ENCODE data around the gene PLCB4.
"Not testable (repeated sequence)": the region's sequence is repeated elsewhere in the genome, so short reads cannot be mapped to it uniquely, and the experiment has no call there.

PLCB4 gene

DNA sequence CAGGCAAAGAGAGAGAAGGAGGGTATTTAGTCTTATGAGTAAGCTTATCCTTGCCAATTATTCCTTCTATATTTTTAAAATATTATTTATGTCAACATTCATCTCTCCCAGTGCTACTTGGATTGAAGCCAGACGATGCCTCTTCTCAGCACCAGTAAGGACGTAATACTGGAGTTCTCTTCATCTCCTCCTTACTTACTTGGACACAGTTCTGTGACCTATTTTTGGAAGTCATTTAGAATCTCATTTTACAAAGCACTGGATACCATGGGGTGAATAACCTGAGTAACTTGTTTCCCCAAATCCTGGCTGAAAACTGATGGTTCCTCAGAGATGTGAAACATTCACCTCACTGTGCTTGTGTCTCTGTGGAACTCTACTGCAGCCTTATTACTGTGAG is 308.1 kb downstream of the PLCB4 start (continued):
- TF ChIP-seq, protein P1, sequence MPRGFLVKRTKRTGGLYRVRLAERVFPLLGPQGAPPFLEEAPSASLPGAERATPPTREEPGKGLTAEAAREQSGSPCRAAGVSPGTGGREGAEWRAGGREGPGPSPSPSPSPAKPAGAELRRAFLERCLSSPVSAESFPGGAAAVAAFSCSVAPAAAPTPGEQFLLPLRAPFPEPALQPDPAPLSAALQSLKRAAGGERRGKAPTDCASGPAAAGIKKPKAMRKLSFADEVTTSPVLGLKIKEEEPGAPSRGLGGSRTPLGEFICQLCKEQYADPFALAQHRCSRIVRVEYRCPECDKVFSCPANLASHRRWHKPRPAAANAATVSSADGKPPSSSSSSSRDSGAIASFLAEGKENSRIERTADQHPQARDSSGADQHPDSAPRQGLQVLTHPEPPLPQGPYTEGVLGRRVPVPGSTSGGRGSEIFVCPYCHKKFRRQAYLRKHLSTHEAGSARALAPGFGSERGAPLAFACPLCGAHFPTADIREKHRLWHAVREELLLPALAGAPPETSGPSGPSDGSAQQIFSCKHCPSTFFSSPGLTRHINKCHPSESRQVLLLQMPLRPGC (tag by site-specific recombination; IDR thresholded peaks at IDR 0.05): no peak
- TF ChIP-seq, protein P2, sequence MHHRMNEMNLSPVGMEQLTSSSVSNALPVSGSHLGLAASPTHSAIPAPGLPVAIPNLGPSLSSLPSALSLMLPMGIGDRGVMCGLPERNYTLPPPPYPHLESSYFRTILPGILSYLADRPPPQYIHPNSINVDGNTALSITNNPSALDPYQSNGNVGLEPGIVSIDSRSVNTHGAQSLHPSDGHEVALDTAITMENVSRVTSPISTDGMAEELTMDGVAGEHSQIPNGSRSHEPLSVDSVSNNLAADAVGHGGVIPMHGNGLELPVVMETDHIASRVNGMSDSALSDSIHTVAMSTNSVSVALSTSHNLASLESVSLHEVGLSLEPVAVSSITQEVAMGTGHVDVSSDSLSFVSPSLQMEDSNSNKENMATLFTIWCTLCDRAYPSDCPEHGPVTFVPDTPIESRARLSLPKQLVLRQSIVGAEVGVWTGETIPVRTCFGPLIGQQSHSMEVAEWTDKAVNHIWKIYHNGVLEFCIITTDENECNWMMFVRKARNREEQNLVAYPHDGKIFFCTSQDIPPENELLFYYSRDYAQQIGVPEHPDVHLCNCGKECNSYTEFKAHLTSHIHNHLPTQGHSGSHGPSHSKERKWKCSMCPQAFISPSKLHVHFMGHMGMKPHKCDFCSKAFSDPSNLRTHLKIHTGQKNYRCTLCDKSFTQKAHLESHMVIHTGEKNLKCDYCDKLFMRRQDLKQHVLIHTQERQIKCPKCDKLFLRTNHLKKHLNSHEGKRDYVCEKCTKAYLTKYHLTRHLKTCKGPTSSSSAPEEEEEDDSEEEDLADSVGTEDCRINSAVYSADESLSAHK (tag by site-specific recombination; IDR thresholded peaks at IDR 0.05): no peak
- TF ChIP-seq ZNF600 (tag by site-specific recombination; IDR thresholded peaks at IDR 0.05): no peak
- no peak for TF ChIP-seq ZNF350 (tag by site-specific recombination; IDR thresholded peaks at IDR 0.05)
- no peak for TF ChIP-seq ZNF223 (tag by site-specific recombination; IDR thresholded peaks at IDR 0.05)
- TF ChIP-seq, protein P3, sequence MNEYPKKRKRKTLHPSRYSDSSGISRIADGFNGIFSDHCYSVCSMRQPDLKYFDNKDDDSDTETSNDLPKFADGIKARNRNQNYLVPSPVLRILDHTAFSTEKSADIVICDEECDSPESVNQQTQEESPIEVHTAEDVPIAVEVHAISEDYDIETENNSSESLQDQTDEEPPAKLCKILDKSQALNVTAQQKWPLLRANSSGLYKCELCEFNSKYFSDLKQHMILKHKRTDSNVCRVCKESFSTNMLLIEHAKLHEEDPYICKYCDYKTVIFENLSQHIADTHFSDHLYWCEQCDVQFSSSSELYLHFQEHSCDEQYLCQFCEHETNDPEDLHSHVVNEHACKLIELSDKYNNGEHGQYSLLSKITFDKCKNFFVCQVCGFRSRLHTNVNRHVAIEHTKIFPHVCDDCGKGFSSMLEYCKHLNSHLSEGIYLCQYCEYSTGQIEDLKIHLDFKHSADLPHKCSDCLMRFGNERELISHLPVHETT (tag by site-specific recombination; IDR thresholded peaks at IDR 0.05): no peak
- no peak for TF ChIP-seq HOXD13 (CRISPR knock-in tag; IDR thresholded peaks at IDR 0.05; ENCODE audit: borderline replicate concordance)
- no peak for TF ChIP-seq MEIS1 (CRISPR knock-in tag; IDR thresholded peaks at IDR 0.05; ENCODE audit: borderline replicate concordance)
- no peak for TF ChIP-seq ZFP37 (tag by site-specific recombination; IDR thresholded peaks at IDR 0.05)
- TF ChIP-seq ZNF548 (tag by site-specific recombination; IDR thresholded peaks at IDR 0.05): no peak
- no peak for TF ChIP-seq ZNF76 (tag by site-specific recombination; IDR thresholded peaks at IDR 0.05; ENCODE audit: borderline replicate concordance, low read depth)
- no peak for TF ChIP-seq SALL2 (tag by site-specific recombination; IDR thresholded peaks at IDR 0.05; ENCODE audit: borderline replicate concordance)
- TF ChIP-seq ZFHX2 (tag by site-specific recombination; conservative IDR thresholded peaks at IDR 0.05): no peak

DNA sequence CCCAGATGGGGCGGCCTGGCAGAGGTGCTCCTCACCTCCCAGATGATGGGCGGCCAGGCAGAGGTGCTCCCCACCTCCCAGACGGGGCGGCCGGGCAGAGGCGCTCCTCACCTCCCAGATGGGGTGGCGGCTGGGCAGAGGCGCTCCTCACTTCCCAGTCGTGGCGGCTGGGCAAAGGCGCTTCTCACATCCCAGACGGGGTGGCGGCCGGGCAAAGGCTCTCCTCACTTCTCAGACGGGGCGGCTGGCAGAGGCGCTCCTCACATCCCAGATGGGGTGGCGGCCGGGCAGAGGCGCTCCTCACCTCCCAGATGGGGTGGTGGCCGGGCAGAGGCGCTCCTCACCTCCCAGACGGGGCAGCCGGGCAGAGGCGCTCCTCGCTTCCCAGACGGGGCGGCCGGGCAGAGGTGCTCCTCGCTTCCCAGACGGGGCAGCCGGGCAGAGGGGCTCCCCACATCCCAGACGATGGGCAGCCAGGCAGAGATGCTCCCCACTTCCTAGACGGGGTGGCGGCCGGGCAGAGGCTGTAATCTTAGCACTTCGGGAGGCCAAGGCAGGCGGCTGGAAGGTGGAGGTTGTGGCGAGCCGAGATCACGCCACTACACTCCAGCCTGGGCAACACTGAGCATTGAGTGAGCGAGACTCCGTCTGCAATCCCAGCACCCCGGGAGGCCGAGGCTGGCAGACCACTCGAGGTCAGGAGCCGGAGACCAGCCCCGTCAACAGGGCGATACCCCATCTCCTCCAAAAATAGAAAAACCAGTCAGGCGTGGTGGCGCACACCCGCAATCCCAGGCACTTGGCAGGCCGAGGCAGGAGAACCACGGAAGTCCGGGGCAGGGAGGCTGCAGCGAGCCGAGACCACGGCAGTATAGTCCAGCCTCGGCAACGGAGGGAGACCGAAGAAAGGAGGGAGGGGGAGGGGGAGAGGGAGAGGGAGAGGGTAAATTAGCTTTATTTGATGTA is 316.7 kb downstream of the PLCB4 start:
- H3K9me3 ChIP-seq (ENCODE audit: control insufficient read depth, insufficient read depth, low read depth, low read length); H3K27ac ChIP-seq (ENCODE audit: extremely low read depth, low read depth, low read length); H3K4me3 ChIP-seq (ENCODE audit: low read depth, low read length); POLR2A ChIA-PET; H3K36me3 ChIP-seq (ENCODE audit: control insufficient read depth in 2 of 2, insufficient read depth in 1 of 2, low read length in 2 of 2); H3K4me1 ChIP-seq (ENCODE audit: control insufficient read depth, insufficient read depth, low read length); CTCF ChIA-PET: not testable (repeated sequence)

DNA sequence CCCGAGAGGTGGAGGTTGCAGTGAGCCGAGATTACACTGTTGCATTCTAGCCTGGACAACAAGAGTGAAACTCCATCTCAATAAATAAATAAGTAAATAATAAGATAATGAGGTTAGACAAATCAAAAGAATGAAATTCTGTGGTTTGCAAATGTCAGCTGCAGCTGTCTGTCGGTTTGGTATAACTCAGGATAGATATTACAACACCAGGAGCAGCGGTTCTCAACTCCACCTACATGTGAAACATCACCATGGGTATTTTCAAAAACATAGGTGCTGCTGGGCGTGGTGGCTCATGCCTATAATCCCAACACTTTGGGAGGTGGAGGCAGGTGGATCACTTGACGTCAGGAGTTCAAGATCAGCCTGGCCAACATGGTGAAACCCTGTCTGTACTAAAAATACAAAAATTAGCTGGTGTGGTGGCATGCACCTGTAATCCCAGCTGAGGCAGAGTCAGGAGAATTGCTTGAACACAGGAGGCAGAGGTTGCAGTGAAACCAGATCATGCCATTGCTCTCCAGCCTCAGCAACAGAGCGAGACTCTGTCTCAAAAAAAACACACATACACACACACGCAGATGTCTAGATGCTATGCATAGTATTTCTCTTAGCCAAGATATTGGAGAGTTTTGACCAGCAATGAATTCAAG is 319.4 kb downstream of the PLCB4 start:
- no peak overlapping the region for H3K4me3 ChIP-seq (ENCODE audit: low read depth, low read length)
- POLR2A ChIA-PET: no interaction called here
- no peaks in the 10 kb centered on the region for H3K36me3 ChIP-seq (ENCODE audit: control insufficient read depth in 2 of 2, insufficient read depth in 1 of 2, low read length in 2 of 2)
- peaks cover 3% of the 10 kb centered on the region; the same call in 1 of the 2 replicates for H3K4me1 ChIP-seq (ENCODE audit: control insufficient read depth, insufficient read depth, low read length)
- no peaks in the 10 kb centered on the region for H3K9me3 ChIP-seq (ENCODE audit: control insufficient read depth, insufficient read depth, low read depth, low read length)
- CTCF ChIA-PET: interaction anchor here (0.6 to 0.9 kb wide), 3 partner anchors 20 to 215 kb away, joined by 3 read pairs; no protein-coding TSS in a partner anchor
- H3K27ac ChIP-seq (ENCODE audit: extremely low read depth, low read depth, low read length): no peak overlapping the region
- TF ChIP-seq ZNF174 (tag by site-specific recombination; IDR thresholded peaks at IDR 0.05) (no peak), ZXDB (tag by site-specific recombination; IDR thresholded peaks at IDR 0.05) (no peak), ZNF501 (tag by site-specific recombination; IDR thresholded peaks at IDR 0.05) (no peak), ZNF670 (tag by site-specific recombination; IDR thresholded peaks at IDR 0.05; ENCODE audit: low read depth) (no peak), ZNF2 (tag by site-specific recombination; IDR thresholded peaks at IDR 0.05) (no peak), ZNF707 (tag by site-specific recombination; IDR thresholded peaks at IDR 0.05) (no peak), ZSCAN16 (tag by site-specific recombination; IDR thresholded peaks at IDR 0.05) (no peak), ZNF366 (tag by site-specific recombination; conservative IDR thresholded peaks at IDR 0.05) (no peak)
- TF ChIP-seq, protein P4, sequence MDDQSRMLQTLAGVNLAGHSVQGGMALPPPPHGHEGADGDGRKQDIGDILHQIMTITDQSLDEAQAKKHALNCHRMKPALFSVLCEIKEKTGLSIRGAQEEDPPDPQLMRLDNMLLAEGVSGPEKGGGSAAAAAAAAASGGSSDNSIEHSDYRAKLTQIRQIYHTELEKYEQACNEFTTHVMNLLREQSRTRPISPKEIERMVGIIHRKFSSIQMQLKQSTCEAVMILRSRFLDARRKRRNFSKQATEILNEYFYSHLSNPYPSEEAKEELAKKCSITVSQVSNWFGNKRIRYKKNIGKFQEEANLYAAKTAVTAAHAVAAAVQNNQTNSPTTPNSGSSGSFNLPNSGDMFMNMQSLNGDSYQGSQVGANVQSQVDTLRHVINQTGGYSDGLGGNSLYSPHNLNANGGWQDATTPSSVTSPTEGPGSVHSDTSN (CRISPR knock-in tag; IDR thresholded peaks at IDR 0.05): no peak
- TF ChIP-seq, protein P5, sequence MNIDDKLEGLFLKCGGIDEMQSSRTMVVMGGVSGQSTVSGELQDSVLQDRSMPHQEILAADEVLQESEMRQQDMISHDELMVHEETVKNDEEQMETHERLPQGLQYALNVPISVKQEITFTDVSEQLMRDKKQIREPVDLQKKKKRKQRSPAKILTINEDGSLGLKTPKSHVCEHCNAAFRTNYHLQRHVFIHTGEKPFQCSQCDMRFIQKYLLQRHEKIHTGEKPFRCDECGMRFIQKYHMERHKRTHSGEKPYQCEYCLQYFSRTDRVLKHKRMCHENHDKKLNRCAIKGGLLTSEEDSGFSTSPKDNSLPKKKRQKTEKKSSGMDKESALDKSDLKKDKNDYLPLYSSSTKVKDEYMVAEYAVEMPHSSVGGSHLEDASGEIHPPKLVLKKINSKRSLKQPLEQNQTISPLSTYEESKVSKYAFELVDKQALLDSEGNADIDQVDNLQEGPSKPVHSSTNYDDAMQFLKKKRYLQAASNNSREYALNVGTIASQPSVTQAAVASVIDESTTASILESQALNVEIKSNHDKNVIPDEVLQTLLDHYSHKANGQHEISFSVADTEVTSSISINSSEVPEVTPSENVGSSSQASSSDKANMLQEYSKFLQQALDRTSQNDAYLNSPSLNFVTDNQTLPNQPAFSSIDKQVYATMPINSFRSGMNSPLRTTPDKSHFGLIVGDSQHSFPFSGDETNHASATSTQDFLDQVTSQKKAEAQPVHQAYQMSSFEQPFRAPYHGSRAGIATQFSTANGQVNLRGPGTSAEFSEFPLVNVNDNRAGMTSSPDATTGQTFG (tag by site-specific recombination; IDR thresholded peaks at IDR 0.05; ENCODE audit: borderline replicate concordance): no peak

Measured in HEK293 (cell line).